HL-60 (cell line): ENCODE data around the gene ZNF106.

ENCODE experiments used
- TF ChIP-seq, protein P1 (sequence below): IDR thresholded peaks from 2 replicates; pipeline ENCODE4 v1.6.1; 2012; ENCODE audit warnings: low read depth; ENCODE audit not compliant: insufficient replicate concordance
- TF ChIP-seq, protein P2 (sequence below): IDR thresholded peaks from one replicate; pipeline ENCODE4 v1.5.1; 2011; ENCODE audit warnings: low read length, control low read depth, inconsistent platforms; ENCODE audit not compliant: insufficient read depth

DNA sequence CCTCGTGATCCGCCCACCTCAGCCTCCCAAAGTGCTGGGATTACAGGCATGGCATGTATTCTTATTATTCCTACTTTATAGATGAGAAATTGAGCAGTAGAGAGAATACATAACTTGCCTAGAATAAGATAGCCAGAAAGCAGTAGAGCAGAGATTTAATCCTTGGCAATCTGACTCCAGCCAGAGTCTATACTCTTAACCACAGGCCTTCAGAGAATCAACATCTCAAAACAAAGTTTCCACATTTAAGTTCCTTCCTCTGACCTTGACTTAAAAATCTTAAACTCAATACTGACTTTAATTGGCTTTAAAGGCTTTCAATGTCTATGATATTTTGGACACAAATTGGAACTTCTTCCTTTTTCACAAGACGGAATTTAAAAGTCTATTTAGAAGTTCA, 37.1 kb downstream of the ZNF106 start:
- TF ChIP-seq, protein P1, sequence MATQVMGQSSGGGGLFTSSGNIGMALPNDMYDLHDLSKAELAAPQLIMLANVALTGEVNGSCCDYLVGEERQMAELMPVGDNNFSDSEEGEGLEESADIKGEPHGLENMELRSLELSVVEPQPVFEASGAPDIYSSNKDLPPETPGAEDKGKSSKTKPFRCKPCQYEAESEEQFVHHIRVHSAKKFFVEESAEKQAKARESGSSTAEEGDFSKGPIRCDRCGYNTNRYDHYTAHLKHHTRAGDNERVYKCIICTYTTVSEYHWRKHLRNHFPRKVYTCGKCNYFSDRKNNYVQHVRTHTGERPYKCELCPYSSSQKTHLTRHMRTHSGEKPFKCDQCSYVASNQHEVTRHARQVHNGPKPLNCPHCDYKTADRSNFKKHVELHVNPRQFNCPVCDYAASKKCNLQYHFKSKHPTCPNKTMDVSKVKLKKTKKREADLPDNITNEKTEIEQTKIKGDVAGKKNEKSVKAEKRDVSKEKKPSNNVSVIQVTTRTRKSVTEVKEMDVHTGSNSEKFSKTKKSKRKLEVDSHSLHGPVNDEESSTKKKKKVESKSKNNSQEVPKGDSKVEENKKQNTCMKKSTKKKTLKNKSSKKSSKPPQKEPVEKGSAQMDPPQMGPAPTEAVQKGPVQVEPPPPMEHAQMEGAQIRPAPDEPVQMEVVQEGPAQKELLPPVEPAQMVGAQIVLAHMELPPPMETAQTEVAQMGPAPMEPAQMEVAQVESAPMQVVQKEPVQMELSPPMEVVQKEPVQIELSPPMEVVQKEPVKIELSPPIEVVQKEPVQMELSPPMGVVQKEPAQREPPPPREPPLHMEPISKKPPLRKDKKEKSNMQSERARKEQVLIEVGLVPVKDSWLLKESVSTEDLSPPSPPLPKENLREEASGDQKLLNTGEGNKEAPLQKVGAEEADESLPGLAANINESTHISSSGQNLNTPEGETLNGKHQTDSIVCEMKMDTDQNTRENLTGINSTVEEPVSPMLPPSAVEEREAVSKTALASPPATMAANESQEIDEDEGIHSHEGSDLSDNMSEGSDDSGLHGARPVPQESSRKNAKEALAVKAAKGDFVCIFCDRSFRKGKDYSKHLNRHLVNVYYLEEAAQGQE: no peak
- TF ChIP-seq, protein P2, sequence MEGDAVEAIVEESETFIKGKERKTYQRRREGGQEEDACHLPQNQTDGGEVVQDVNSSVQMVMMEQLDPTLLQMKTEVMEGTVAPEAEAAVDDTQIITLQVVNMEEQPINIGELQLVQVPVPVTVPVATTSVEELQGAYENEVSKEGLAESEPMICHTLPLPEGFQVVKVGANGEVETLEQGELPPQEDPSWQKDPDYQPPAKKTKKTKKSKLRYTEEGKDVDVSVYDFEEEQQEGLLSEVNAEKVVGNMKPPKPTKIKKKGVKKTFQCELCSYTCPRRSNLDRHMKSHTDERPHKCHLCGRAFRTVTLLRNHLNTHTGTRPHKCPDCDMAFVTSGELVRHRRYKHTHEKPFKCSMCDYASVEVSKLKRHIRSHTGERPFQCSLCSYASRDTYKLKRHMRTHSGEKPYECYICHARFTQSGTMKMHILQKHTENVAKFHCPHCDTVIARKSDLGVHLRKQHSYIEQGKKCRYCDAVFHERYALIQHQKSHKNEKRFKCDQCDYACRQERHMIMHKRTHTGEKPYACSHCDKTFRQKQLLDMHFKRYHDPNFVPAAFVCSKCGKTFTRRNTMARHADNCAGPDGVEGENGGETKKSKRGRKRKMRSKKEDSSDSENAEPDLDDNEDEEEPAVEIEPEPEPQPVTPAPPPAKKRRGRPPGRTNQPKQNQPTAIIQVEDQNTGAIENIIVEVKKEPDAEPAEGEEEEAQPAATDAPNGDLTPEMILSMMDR: no peak
